H1 (cell line): ENCODE measurements around the gene RB1. TPM values are rescaled to one million over a fixed set of nuclear protein-coding genes. Genes with fewer than 3 reads are reported as not detected.

Experiments
- CTCF ChIA-PET: fragments of 300-600 bp; sonication (Branson Sonifier 250); formaldehyde crosslinking; loops from one replicate; lab custom pipeline; 2021; ENCODE audit not compliant: partially characterized antibody; lab: Charles Lee
- POLR2A ChIA-PET: fragments of 300-600 bp; sonication (Branson Sonifier 250); formaldehyde crosslinking; loops from one replicate; lab custom pipeline; 2021; ENCODE audit warnings: inconsistent platforms; ENCODE audit not compliant: partially characterized antibody; lab: Charles Lee
- DNase-seq, 2 experiments: peaks; one replicate each; pipeline versions ENCODE4 v3.0.0 to v3.0.0-alpha.2; 2010 to 2022; ENCODE audit warnings: low spot score in 2 of 2, low read depth in 1 of 2, mixed read lengths in 1 of 2
- FAIRE-seq: peaks from 2 replicates; lab custom pipeline; 2011; peaks lifted over from hg19 to GRCh38; lab: Jason Lieb, UNC
- H2AFZ ChIP-seq: 2 replicates; pipeline ENCODE4 v1.8.1; 2012; ENCODE audit warnings: low read length, inconsistent platforms
- H2AK5ac ChIP-seq: 2 replicates; pipeline ENCODE4 v1.6.1; 2013; ENCODE audit warnings: low read depth, low read length
- H2BK120ac ChIP-seq: replicated peaks from 2 replicates; pipeline ENCODE3; 2013; ENCODE audit warnings: low read depth, low read length, inconsistent platforms
- H2BK12ac ChIP-seq: 2 replicates; pipeline ENCODE4 v1.6.1; 2013; ENCODE audit warnings: low read depth, low read length
- H2BK15ac ChIP-seq: 2 replicates; pipeline ENCODE4 v1.6.1; 2013; ENCODE audit warnings: low read length
- H2BK20ac ChIP-seq: 2 replicates; pipeline ENCODE4 v1.6.1; 2013; ENCODE audit warnings: low read length
- H2BK5ac ChIP-seq: 2 replicates; pipeline ENCODE4 v1.6.1; 2013; ENCODE audit warnings: low read depth, low read length
- H3K14ac ChIP-seq: 2 replicates; pipeline ENCODE4 v1.6.1; 2013; ENCODE audit warnings: inconsistent platforms; ENCODE audit not compliant: insufficient read length
- H3K18ac ChIP-seq: 2 replicates; pipeline ENCODE4 v1.6.1; 2013; ENCODE audit warnings: low read length; ENCODE audit errors: extremely low read depth
- H3K23ac ChIP-seq: 2 replicates; pipeline ENCODE4 v1.6.1; 2013; ENCODE audit warnings: inconsistent platforms; ENCODE audit not compliant: insufficient read length
- H3K23me2 ChIP-seq: 2 replicates; pipeline ENCODE4 v1.6.1; 2013; ENCODE audit warnings: low read depth, low read length
- H3K27ac ChIP-seq: 2 replicates; pipeline ENCODE4 v1.6.1; 2011; ENCODE audit warnings: low read depth, low read length, inconsistent platforms
- H3K27me3 ChIP-seq, 4 experiments: replicated peaks in 1 of 4; 1 replicate in 1 of 4; 2 replicates in 3 of 4; pipeline versions ENCODE4 v1.6.1 to v1.8.1; 2011 to 2013; ENCODE audit warnings: low read length in 3 of 4, mild to moderate bottlenecking in 3 of 4, inconsistent platforms in 2 of 4, mixed read lengths in 2 of 4, moderate library complexity in 1 of 4; ENCODE audit not compliant: control insufficient read depth in 3 of 4, insufficient read depth in 3 of 4; ENCODE audit errors: extremely low read depth in 1 of 4
- H3K36me3 ChIP-seq, 4 experiments: 2 replicates each; pipeline versions ENCODE4 v1.6.1 to v1.8.1; 2011 to 2013; ENCODE audit warnings: mild to moderate bottlenecking in 4 of 4, low read length in 3 of 4, moderate library complexity in 2 of 4, control low read depth in 1 of 4, inconsistent platforms in 1 of 4; ENCODE audit not compliant: insufficient read depth in 4 of 4, control insufficient read depth in 2 of 4
- H3K4ac ChIP-seq: replicated peaks from 2 replicates; pipeline ENCODE3; 2013; ENCODE audit warnings: low read length, low read depth, mixed read lengths, inconsistent platforms; ENCODE audit not compliant: insufficient read length
- H3K4me1 ChIP-seq, 4 experiments: replicated peaks in 1 of 4; 1 replicate in 1 of 4; 2 replicates in 3 of 4; pipeline versions ENCODE4 v1.6.1 to v1.8.1; 2011 to 2013; ENCODE audit warnings: low read length in 3 of 4, inconsistent platforms in 2 of 4, mixed read lengths in 1 of 4; ENCODE audit not compliant: insufficient read depth in 4 of 4, control insufficient read depth in 3 of 4
- H3K4me2 ChIP-seq, 2 experiments: 2 replicates each; pipeline versions ENCODE4 v1.6.1 to v1.8.1; 2011 to 2013; ENCODE audit warnings: low read depth in 2 of 2, low read length in 2 of 2, control low read depth in 1 of 2, inconsistent platforms in 1 of 2, mild to moderate bottlenecking in 1 of 2; ENCODE audit not compliant: insufficient read depth in 1 of 2
- H3K4me3 ChIP-seq, 4 experiments: fragments of 200-600, 300-600 bp in 1 of 4; sonication (generic), shearing (Covaris generic), sonication (Bioruptor Twin) in 1 of 4; 2 replicates each; pipeline versions ENCODE4 v1.5.1 to v1.8.1; 2011 to 2016; ENCODE audit warnings: low read length in 4 of 4, low read depth in 3 of 4, control low read depth in 2 of 4, inconsistent platforms in 2 of 4, mild to moderate bottlenecking in 2 of 4, mixed read lengths in 1 of 4, moderate library complexity in 1 of 4; ENCODE audit not compliant: insufficient read depth in 2 of 4; ENCODE audit errors: extremely low read depth in 1 of 4
- H3K56ac ChIP-seq: replicated peaks from 2 replicates; pipeline ENCODE3; 2013; ENCODE audit warnings: low read depth, mild to moderate bottlenecking, mixed read lengths, low read length, inconsistent platforms; ENCODE audit not compliant: insufficient read length
- H3K79me1 ChIP-seq: 2 replicates; pipeline ENCODE4 v1.6.1; 2013; ENCODE audit warnings: low read depth, low read length, control low read depth
- H3K79me2 ChIP-seq, 2 experiments: 2 replicates each; pipeline versions ENCODE4 v1.6.1 to v1.8.1; 2012 to 2013; ENCODE audit warnings: low read length in 2 of 2, mild to moderate bottlenecking in 2 of 2, inconsistent platforms in 1 of 2; ENCODE audit not compliant: insufficient read depth in 2 of 2, control insufficient read depth in 1 of 2
- H3K9ac ChIP-seq, 4 experiments: replicated peaks in 1 of 4; 1 replicate in 1 of 4; 2 replicates in 3 of 4; pipeline versions ENCODE4 v1.6.1 to v1.8.1; 2011 to 2013; ENCODE audit warnings: low read depth in 3 of 4, low read length in 3 of 4, control low read depth in 2 of 4, mild to moderate bottlenecking in 2 of 4, moderate library complexity in 2 of 4, inconsistent platforms in 1 of 4; ENCODE audit errors: extremely low read depth in 1 of 4
- H3K9me3 ChIP-seq, 2 experiments: 2 replicates each; pipeline versions ENCODE4 v1.6.1 to v1.8.1; 2012 to 2013; ENCODE audit warnings: mild to moderate bottlenecking in 2 of 2, moderate library complexity in 2 of 2, control low read depth in 1 of 2, inconsistent platforms in 1 of 2, low read depth in 1 of 2, low read length in 1 of 2, mixed read lengths in 1 of 2; ENCODE audit not compliant: insufficient read depth in 2 of 2
- H4K20me1 ChIP-seq, 2 experiments: replicated peaks in 1 of 2; 2 replicates each; pipeline versions ENCODE3 to v1.8.1; 2011 to 2013; ENCODE audit warnings: inconsistent platforms in 2 of 2, low read length in 2 of 2, mild to moderate bottlenecking in 1 of 2; ENCODE audit not compliant: insufficient read depth in 2 of 2, control insufficient read depth in 1 of 2
- H4K5ac ChIP-seq: 2 replicates; pipeline ENCODE4 v1.6.1; 2013; ENCODE audit warnings: low read length, low read depth, mixed read lengths, inconsistent platforms; ENCODE audit not compliant: insufficient read length
- H4K8ac ChIP-seq: 2 replicates; pipeline ENCODE4 v1.8.0; 2013; ENCODE audit warnings: mild to moderate bottlenecking, moderate library complexity, low read length, inconsistent platforms; ENCODE audit not compliant: insufficient read depth; ENCODE audit errors: extremely low read depth
- H4K91ac ChIP-seq: replicated peaks from 2 replicates; pipeline ENCODE3; 2013; ENCODE audit warnings: low read length, mixed read lengths, inconsistent platforms; ENCODE audit not compliant: insufficient read length
- E2F6 ChIP-seq: IDR thresholded peaks from 2 replicates; pipeline ENCODE4 v1.6.1; 2012; ENCODE audit warnings: inconsistent platforms
- EGR1 ChIP-seq: IDR thresholded peaks from 2 replicates; pipeline ENCODE4 v1.6.1; 2011; ENCODE audit warnings: low read depth, low read length, borderline replicate concordance
- EZH2 ChIP-seq: fragments of 200-600 bp; sonication (generic); IDR thresholded peaks from 2 replicates; pipeline ENCODE4 v1.7.1; 2012; ENCODE audit warnings: low read depth, mild to moderate bottlenecking, moderate library complexity, low read length, inconsistent platforms; ENCODE audit not compliant: severe bottlenecking
- GTF2F1 ChIP-seq: IDR thresholded peaks from 2 replicates; pipeline ENCODE4 v1.6.1; 2012; ENCODE audit warnings: low read depth, low read length, improper control_type of control experiment, borderline replicate concordance
- HDAC2 ChIP-seq, 2 experiments: fragments of 300-600 bp in 1 of 2; sonication (generic) in 1 of 2; IDR thresholded peaks; 2 replicates each; pipeline ENCODE4 v1.6.1; 2011 to 2012; ENCODE audit warnings: low read depth in 2 of 2, low read length in 2 of 2, mild to moderate bottlenecking in 2 of 2, moderate library complexity in 2 of 2, borderline replicate concordance in 1 of 2, inconsistent platforms in 1 of 2
- WGBS, 2 experiments: shearing (Covaris generic) in 1 of 2; methylation state at CpG; one replicate each; pipeline versions ENCODE4 v1.1.6 to v1.1.7; 2013 to 2015; ENCODE audit warnings: low lambda C conversion rate in 2 of 2, mixed read lengths in 2 of 2, inconsistent platforms in 1 of 2, low coverage in 1 of 2, missing lambda C conversion rate in 1 of 2; ENCODE audit not compliant: insufficient replicate concordance in 2 of 2, insufficient coverage in 1 of 2, insufficient read length in 1 of 2; ENCODE audit errors: extremely low coverage in 1 of 2, missing lambda C conversion rate in 1 of 2; 5-methylcytosine and 5-hydroxymethylcytosine counted together
- long read RNA-seq, 2 experiments: library from RNA in 1 of 2; library from capped mRNA in 1 of 2; stranded (forward); transcript quantifications; one replicate each; pipeline ENCODE4 v2.0.0, GENCODE V29; 2021; ENCODE audit warnings: inconsistent platforms in 1 of 2
- polyA minus RNA-seq, 3 experiments: library from RNA; depleted of rRNA, polyadenylated mRNA; stranded (reverse); fragments of >200 nt; gene quantifications; 1 replicate in 2 of 3; 2 replicates in 1 of 3; pipeline ENCODE4 v1.2.3, GENCODE V29; 2011
- polyA plus RNA-seq, 7 experiments: library from polyadenylated mRNA; depleted of rRNA in 3 of 7; stranded (reverse) in 5 of 7; unstranded in 2 of 7; fragments of >200 nt in 5 of 7; fragments of 200-250 nt in 2 of 7; gene quantifications; 1 replicate in 5 of 7; 2 replicates in 1 of 7; 4 replicates in 1 of 7; pipeline versions ENCODE4 v1.2.1 to v1.2.3, GENCODE V29; 2011 to 2013; ENCODE audit warnings: missing spikeins in 2 of 7, mixed read lengths in 2 of 7
- total RNA-seq: library from RNA; stranded (reverse); fragmentation: NEBNext Ultra II Directional; extraction: Animal tissue kit (Norgen Biotek cat#: 25700); gene quantifications from 2 replicates; pipeline ENCODE4 v1.2.1, GENCODE V29; 2021

Gene RB1
- total RNA-seq (16.1 and 17.5 TPM in 2 replicates), polyA plus RNA-seq (2011; rRNA removed) (2.9 and 4.1 TPM in 2 replicates), polyA minus RNA-seq (2011; rRNA and poly(A)+ RNA removed) (4.4 and 8.2 TPM in 2 replicates)
- polyA plus RNA-seq (2011; cell fraction: cytosol; rRNA removed), result 5.9 TPM
- polyA plus RNA-seq (2011; cell fraction: nucleus; rRNA removed), result 1.6 TPM
- polyA plus RNA-seq (2012, experiment 1 of 2), result 5.0 to 12.2 TPM (median 6.8 TPM) in 4 replicates
- polyA plus RNA-seq (2012, experiment 2 of 2), result 0.63 TPM
- 9.1 TPM for polyA plus RNA-seq (2013, experiment 1 of 2)
- 9.3 TPM for polyA plus RNA-seq (2013, experiment 2 of 2)
- 10.4 TPM for polyA minus RNA-seq (2011; cell fraction: cytosol; rRNA and poly(A)+ RNA removed)
- 11.2 TPM for polyA minus RNA-seq (2011; cell fraction: nucleus; rRNA and poly(A)+ RNA removed)
- long read RNA-seq, experiment 1, full-length matches to known transcripts, result 7 of 21 reads
- long read RNA-seq, experiment 1, partial matches to known transcripts, result 4 of 21 reads
- long read RNA-seq, experiment 1, other reads (novel, unspliced or antisense), result 10 of 21 reads
- long read RNA-seq, experiment 2, partial matches to known transcripts, result 1 of 2 reads
- long read RNA-seq, experiment 2, other reads (novel, unspliced or antisense), result 1 of 2 reads

- Histone ChIP-seq H3K4me1 (0 out of 7 replicates have a peak, but pooled peaks cover 0 to 2% (median 0%) of the 10 kb centered on the region in 4 experiments), H3K27ac (peak within 1 kb of the TSS; percentile 91), H3K18ac (peak within 1 kb of the TSS; percentile 71), H2BK12ac (no peak within 1 kb of the TSS), H4K5ac (peak within 1 kb of the TSS; percentile 66), H3K4ac (peak within 1 kb of the TSS; percentile 1), H3K9ac (peak within 1 kb of the TSS; percentile 76 to 97 (median 90)), H3K9me3 (no peaks in the 10 kb centered on the region), H4K20me1 (no peaks in the 10 kb centered on the region), H4K8ac (peak within 1 kb of the TSS; percentile 98), H4K91ac (peak within 1 kb of the TSS; percentile 65), H2BK120ac (no peak within 1 kb of the TSS), H3K79me2 (peaks cover 0 to 12% of the 10 kb centered on the region in 2 experiments; a peak in 2 of 4 replicates), H2BK5ac (peak within 1 kb of the TSS; percentile 66), H2BK15ac (no peak within 1 kb of the TSS), H3K27me3 (no peaks in the 10 kb centered on the region), H3K36me3 (no peaks in the 10 kb centered on the region), H3K79me1 (no peaks in the 10 kb centered on the region), H3K4me2 (peak within 1 kb of the TSS; percentile 67 to 93), H2BK20ac (no peak within 1 kb of the TSS), H3K4me3 (peak within 1 kb of the TSS; percentile 70 to 84 (median 79)), H3K14ac (no peak within 1 kb of the TSS), H2AFZ (peak within 1 kb of the TSS; percentile 89), H3K23me2 (peaks cover 7% of the 10 kb centered on the region; the same call in 1 of the 2 replicates), H3K56ac (peak within 1 kb of the TSS; percentile 92), H3K23ac (no peak within 1 kb of the TSS), H2AK5ac (no peak within 1 kb of the TSS)
- POLR2A ChIA-PET, result interaction anchor here (0.8 to 1.0 kb wide), 2 partner anchors 10 to 228 kb away, joined by 3 read pairs; no protein-coding TSS in a partner anchor
- 1% methylated on average over 55 of the region's 96 CpGs; no CpG with 5 or more reads in 1 of the 2 experiments for WGBS, 2 experiments
- DNase-seq (peak in 1 of 2 experiments; percentile 81), FAIRE-seq (no peak)
- CTCF ChIA-PET, result interaction anchor here (1.0 to 1.2 kb wide), 2 partner anchors 210 to 280 kb away, joined by 3 read pairs; no protein-coding TSS in a partner anchor
- TF ChIP-seq HDAC2 (IDR thresholded peaks at IDR 0.05; ENCODE audit: borderline replicate concordance in 1 of 2, low read depth in 2 of 2, low read length in 2 of 2) (peak in 1 of 2 experiments; percentile 43; a peak in 2 of 4 replicates), EZH2 (no peak), EGR1 (no peak; the same call in 1 of the 2 replicates), GTF2F1 (no peak), E2F6 (peak; percentile 58; the same call in 1 of the 2 replicates)
These were observed at the start of gene RB1 for GRCh38 chr13:48303359-48304142. Gene RB1 (plus strand): TSS chr13:48303751. CDS start chr13:48303913, 162 bp downstream.
